CD4-positive, alpha-beta T cell treated with Interleukin-17A for 4 hours (primary cell): ENCODE data around the gene SPTBN5.

Source experiments
- DNase-seq: peaks from one replicate; pipeline ENCODE4 v3.0.0-alpha.2; 2020; ENCODE audit warnings: mixed read lengths

Gene SPTBN5

DNA sequence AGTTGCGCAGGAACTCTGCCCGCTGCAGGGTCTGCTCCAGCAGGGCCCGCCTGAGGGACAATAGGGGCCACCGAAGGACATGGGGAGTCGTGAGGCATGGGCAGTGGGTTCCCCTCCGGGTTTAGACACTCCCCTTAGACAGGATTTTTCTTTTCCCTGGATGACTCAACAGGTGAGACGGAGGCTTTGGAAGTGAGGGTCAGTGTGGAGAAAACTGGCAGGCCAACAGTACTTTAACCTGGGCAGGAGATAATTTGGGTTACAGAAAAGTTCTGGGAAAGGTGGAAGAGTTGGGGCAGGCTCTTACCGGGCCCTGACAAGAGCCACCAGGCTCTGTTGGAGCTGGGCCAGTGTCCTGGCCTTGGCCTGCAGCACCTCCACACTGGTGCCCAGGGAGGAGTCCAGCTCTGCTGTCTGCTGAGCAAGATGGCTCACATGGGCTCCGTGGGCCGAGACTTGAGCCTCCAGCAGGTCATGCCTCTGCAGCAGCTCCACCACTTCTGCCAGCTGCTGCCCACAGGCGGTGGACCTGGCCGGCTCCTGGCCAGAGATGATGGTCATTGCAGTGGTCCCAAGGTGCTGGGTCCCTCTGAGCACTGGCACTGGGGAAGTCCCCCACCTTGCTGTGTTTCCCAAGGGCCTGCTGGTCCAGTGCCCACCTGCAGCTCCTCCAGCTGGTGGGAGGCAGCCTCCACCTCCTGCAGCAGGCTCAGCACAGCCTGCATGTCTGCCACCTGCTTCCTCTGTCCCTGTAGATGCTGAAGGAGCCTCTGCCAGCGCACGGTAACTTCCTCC is 11.0 kb downstream of the SPTBN5 start:
- DNase-seq = no peak

DNA sequence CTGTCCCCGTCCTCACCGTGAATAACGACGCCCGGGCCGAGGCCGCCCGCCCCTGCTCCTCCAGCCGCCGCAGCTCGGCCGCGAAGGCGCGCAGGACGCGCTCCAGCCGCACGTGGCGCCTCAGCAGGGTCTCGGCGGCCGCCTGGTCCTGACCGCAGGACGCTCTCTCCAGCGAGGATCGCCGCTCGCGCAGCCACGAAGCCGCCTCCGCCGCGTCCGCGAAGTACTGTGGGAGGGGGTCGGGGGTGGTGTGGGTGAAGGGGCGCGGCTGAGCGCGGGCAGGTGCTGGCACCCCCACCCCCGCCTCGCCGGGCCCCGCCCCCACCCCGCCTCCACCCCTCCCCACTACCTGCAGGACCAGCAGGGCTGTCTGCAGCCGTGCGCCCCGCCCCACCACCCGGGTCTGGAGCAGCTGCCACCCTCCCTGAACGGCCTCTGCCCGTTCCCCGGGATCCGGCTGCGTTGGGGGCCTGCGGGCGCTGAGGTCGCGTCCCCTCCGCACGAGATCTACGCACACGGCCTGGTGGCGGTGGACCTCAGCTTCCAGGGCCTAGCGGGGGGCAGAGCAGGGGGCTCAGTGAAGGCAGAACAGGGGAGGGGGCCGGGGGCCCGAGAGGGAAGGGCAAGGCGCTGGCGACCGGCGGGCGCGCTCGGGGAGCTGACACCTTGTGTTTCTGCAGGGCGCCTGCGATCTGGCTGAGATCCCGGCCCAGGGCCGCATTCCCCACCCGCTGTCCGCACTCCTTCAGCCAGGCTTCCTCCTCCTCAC is 11.7 kb downstream of the SPTBN5 start:
- DNase-seq = peak; percentile 37

DNA sequence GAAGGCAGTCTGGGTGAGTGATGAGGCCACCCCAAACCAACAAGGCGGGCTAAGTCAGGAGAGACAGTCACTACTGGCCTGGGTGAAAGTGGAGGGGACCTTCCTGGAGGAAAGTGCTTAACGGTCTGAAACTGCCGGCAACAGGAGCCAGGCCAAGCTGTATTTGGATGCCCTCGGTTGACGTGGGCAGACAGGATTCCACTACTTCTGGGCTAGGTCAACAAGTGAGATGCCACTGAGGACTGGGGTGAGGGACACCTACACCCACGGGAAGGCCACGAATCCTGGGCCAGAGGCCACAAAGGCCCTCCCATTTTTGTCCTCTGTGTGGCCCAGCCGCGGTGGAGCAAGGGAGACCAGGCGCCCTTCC is 12.3 kb downstream of the SPTBN5 start:
- DNase-seq = no peak

DNA sequence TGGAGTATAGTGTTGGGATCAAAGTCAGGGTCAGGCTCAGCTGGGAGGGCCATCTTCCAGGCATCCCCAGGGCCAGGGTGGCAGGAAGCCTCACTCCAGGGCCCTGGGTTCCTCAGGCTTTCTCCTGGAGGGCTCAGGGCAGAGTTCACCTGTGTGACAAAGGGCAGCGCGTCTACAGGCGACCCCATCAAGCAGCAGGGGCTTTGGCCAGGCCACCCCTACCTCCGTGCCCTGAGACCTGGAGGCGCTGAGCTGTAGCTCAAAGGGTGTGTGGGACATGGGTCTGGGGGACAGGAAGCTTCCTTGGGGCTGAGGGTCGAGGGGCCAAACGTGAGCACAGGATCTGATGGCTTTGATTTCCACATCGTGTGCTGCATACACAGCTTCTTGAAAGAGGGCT is 12.8 kb downstream of the SPTBN5 start:
- DNase-seq = no peak

DNA sequence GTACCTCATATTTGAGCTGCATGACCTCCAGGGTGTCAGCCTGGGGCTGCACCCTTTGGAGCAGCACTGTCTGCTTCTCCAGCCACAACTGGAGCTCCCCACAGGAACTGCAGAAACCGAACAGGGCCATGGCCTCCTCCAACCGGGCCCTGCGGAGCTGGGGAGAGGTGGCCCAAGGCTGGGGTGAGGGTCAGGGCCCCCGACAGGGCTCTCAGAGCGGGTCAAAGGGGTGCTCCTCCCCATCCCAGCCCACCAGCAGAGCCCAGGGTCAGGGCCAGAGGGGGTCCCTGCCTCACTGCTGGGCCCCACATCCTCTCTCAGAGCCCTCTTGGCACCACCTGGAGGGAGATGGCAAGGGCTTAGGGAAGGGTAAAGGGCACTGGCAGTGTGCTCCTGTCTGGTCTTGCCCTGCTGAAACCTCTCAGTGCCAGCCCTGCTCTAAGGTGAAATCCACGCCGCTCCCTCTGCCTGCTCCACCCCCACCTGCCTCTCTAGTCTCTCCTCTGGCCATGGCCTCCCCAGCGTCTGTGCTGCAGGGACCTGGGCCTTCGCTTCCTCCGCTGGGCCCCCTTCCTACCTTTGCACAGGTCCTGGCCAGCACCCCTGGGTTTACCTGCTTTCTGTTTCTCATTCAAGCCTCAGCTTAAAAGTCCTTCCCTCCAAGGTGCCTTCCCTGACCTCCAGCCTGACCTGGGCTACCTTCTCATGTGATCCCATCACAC is 13.5 kb downstream of the SPTBN5 start:
- no peak for DNase-seq

DNA sequence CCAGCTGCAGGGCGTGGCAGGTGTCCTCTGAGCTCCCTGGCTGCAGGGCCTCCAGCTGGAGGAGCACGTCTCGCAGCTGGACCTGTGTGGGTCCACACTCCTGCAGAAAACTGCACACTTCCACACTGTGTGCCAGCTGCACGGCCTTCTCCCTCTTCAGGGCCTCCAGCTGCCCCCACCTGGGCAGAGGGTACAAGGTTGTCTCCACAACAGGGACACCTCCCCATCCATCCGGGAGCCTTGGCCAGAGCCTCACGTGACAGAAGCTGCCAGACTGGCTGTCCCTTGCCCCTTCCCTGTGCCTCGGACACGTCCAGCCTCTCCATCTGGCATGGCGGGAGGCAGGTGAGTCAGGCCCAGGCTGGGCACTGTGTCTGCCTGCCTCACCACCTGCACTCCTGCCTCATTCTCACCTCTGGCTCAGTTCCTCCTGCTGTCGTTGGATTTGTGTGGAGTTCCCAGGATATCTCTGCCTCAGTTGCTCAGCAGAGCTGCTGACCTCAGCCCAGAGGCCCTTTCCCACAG is 14.5 kb downstream of the SPTBN5 start:
- no peak for DNase-seq

DNA sequence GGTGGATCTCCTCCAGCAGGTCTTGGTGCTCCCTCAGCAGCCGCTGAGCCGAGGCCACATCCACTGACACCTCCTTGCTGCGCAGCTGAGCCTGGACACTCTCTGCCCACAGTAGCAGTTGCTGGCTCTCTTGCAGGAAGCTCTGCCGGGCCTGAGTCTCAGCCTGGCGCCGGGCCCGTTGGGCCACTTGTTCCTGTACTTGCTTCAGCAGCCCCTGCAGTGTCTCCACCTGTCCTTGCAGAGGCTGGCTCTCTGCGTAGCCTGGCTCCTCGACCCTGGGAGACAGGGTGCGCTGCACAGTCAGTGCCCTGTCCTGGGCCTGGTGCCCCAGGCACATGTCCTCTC is 15.5 kb downstream of the SPTBN5 start:
- DNase-seq = no peak

DNA sequence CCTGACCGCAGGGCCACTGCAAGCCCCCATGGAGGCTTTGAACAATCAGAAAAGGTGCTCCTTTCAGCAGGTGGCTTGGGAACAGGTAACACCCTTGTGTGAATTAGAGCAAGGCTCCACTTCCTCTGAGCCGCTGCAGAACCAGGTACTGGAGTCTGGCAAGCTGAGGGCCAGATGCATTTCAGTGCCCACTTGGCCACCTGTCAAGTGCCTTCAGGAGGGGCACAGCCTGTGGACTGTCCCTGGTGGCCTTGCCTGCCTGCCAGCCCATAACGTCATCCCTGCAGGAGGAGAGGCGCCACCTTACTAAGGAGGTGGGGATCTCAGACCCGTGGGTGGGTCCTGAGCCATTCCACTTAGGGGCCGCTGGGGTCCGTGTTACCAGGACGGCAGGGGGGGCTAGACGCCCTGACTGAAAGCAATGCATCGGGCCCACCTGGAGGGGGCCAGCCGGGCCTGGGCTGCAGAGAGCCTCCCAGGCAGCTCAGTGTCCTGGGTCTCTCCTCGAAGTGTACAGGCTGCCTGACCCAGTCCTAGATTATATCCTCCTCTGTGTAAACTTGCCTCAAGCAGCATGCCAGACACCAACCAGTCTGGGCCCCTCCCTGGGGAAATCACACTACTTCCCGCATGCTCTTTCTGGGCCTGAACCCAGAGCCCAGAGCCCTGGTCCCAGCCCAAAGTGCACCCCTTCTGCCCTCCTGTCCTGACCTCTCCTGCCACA is 16.1 kb downstream of the SPTBN5 start:
- DNase-seq = no peak

DNA sequence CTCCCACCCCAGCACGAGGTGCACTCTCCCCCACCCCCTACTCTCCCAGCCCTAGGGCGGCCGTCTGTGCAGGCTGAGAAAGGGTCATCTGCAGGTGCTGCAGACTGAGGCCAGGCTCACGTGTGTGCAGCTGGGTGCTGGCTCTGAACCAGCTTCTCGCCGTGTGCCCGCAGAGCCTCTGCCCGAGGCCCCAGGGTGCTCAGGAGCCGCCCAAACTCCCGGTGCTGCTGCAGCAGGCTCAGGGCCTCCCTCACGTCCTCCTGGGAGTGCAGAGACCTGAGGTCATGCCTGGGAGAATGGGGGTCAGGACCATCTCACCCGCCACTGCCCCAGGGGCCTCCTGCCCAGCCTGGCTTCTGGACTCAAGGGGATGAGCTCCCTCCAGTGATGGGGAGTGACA is 17.2 kb downstream of the SPTBN5 start:
- no peak for DNase-seq

DNA sequence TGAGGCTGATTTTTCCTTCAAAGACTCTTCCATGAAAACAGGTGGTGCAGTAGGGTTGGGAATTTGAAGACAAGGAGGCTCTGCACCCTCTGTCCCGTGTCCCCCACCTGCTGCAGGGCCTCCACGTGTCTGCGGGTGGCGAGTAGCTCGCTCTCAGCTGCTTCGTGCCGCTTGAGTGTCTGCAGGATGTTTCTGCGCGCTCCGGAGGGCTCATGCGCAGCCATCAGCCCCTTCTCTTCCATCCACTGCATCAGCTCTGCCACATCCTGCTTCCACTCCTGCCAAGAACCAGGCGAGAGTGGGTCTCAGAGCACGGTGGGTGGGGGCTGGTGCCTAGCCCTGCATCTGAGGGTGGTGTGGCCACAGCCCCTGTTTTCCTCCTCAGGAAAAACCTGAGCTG is 17.8 kb downstream of the SPTBN5 start:
- DNase-seq = no peak

DNA sequence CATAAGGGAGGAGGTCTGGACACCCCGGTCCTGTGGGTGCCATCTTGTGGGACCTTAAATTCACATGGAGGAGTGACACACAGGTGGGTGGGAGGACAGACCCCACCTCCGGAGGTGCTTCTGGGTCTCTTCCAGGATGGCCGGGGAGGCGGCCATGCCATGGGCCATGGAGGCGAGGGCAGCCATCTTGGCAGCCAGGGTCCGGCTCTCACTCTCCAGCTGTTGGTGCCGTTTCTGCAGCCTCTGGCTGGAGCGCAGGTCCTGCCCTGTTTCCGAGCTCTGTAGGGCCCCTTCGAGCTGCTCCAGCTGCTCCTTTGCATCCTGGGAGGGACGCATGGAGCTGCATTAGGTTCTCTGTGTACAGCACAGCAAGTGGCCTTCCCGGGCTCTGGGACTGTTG is 19.1 kb downstream of the SPTBN5 start:
- DNase-seq = no peak

DNA sequence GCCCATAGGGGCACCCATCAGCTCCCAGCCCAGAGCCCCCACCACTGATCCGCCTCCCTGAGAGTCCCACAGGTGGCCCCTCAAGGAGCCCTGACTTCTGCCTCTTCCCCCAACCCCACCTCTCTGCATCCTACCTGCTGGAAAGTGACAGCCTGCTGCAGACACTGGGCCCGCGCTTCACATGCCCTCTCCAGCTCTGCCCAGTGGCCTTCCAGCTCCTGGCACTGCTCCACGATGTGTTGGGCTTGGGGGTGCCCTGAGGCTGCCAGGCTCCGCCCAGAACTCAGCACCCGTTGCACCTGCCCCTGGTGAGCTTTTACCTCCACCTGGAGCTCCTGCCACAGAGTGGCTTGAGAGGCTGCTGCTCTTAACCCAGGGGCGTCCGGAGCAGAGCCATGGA is 20.1 kb downstream of the SPTBN5 start:
- DNase-seq = no peak

DNA sequence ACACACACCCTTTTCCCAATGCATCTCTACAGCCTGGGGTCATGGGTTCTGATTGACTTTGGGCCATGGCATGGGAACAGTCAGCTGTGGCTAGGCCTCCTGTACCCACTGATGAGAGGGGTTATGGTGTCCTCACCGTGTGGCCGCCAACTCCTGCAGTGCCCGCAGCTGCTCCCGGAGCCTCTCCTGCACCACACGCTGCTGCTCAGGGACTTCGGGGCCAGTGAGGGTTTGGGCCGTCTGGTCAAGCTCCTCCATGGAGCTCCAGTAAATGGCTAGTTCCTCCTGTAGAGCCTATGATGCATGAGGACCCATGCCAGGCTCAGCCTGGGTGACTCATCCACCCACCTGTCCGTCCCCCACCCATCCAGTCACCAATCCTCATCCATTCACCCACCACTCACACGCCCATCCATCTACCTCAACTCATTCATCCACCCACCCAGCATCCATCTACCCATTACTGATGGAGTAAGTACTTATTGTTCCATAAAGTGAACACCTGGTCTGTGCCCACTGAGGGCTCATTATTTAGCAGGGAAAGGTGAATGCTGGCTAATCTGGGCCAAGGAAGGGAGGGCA is 21.6 kb downstream of the SPTBN5 start:
- DNase-seq = no peak

DNA sequence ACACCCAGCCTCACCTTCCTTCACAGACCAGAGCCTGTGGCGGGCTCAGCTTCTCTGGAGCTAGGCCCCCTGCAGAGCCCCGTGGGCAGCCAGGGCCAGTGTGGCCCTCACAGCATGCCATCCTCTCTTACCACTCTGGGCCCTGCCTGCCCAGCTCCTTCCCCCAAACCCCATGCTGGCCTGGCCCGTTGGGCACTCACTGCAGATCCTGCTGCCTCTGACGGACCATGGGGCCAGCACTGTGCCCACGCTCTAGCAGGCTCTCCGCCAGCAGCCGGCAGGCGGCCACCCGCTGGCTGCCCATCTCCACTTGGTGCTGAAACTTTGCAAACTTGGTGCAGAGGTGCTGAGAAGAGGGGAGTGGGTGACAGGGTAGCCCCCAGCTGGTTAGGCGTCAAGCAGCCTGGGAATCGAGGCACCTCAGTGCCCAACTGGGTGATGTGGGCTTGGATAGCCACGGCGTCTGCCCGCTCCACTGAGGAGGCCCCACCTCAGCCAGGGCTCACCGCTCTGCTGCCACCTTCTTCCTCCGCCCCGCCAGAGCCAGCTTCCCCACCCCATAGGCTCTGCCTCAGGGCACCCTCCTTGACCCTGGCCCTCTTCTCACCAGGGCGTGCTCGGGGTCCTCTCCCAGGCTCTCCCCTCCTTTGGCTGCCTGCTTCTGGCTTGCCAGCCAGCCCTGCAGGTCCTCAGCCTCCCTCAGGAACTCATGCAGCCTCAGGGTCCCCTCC is 22.5 kb downstream of the SPTBN5 start:
- DNase-seq = no peak

DNA sequence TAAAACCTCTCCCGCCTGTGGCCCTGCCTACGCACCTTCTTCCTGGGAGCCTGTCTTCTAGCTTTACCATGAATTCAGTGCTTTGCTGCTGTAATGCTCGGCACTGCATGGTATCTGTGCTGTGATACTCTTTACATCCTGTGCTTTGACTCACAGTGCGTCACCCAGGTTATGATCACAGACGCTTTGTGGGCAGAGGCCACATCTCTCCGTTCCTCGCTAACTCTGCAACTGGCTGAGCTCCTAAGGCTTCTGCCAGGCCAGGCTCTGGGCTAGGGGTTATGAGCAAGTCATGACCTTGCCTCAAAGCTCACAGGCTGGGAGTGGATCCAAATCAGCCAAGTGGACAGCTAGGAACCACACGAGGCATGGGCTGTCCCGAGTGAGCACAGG is 23.2 kb downstream of the SPTBN5 start:
- DNase-seq = peak; percentile 66

DNA sequence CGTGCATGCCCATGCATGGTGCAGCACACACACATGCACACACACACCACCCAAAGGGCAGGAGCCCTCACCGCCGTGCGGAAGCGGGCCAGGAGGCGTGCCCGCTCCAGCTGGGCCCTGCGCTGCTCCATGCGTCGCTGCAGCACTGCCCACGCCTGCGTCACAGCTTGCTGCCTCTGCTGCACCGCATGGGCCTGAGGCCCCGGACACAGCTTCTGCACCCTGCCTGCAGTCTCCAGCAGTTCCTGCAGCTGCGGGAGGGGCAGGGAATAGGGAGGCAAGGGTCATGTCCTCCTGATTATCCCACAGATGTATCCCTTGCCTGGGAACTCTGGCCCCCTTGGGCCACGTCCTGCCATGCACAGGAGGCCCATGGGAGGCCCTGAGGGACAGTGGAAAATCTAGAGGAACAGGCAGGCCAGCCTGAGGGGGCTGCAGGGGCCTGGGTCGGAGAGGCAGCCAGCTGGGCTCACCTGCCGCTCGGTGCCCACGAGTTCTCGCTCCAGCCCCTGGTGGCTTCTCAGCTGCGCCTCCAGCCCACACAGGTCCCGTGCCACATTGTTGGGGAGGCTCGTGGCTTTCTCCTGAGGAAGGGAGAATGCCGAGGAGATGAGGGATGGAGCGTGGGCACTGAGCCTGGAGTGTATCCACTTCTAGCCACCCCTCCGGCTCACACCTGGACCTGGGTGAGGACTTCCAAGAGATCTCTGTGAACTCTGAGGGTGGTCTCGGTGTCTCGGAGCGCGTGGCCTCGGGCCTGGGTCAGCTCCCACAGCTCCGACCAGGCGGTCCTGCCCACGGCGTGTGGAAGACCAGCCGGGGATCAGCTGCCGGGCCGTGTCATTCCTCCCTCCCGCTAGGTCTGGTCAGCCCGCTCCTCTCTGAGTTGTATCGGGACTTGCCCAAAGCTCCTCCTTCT is 23.8 kb downstream of the SPTBN5 start:
- DNase-seq = no peak

DNA sequence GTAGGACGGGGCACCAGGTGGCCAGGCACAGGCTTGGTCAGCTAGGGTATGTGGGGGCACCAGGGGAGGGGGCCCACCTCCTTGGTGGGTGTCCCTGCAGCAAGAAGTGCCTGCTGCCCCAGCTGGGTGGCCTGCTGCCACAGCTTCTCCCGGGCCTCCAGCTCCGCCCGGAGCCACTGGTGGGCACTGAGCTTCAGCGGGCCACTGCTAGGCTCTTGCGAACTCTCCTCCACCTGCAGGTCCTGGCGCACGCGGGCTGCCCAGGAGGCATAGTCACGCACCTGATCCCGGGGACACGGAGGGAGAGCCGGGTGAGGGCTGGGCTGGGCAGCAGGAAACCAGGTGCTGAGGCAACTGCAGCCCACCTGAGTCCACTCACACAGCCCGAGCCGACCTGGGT is 25.5 kb downstream of the SPTBN5 start:
- DNase-seq = no peak

DNA sequence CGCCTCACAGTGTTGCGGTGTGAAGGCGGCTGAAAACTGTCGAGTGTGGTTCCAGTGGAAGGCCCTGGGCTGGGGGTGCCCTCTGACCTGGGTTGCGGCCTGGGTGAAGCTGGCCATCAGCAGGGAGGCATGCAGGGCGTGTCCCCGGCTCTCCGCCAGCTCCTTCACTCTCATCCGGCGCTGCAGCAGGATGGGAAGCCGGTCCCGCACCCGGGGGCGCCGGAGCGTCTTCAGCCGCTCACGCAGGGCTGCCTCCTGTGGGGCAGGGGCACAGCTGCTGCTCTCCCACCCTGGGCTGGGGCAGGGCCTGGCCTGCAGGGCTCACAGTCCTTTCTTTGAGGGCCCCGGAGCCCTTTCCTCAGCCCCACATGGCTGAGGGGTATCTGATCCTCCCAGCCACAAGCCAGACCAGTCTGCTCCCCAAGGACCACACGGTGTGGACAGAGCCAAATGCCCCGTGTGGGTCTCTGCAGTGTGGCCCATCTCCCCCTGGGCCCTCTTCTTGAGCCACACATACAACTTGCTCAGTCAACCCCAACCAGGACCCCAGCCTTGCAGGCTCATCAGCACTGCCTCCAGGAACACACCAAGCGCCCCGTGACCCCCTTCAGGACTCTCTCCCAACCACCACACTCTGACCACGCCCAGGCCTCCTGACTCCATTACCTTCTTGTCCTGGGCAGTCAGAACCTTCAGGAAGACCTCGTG is 26.8 kb downstream of the SPTBN5 start:
- DNase-seq = no peak

DNA sequence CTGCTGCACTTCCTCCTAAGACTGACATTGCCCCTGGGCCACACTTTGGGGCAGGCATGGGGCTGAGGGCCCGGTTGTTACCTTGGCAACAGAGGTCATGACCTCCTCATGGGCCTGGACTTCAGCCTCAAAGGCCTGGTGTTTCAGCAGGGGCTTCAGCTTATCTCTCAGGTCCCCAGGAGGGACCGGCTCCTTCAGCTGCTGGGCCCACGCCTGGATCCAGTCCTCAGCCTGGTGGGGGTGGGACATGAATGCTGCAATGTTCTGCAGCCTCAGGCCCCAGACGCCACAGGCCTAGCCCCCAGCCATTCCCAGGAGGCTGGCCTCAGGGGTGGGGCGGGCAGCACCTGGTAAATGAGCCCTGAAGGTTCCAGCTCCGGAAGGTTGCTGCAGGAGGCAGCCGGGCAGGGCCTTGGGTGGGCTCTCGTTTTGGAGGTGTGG is 27.6 kb downstream of the SPTBN5 start:
- DNase-seq = no peak

DNA sequence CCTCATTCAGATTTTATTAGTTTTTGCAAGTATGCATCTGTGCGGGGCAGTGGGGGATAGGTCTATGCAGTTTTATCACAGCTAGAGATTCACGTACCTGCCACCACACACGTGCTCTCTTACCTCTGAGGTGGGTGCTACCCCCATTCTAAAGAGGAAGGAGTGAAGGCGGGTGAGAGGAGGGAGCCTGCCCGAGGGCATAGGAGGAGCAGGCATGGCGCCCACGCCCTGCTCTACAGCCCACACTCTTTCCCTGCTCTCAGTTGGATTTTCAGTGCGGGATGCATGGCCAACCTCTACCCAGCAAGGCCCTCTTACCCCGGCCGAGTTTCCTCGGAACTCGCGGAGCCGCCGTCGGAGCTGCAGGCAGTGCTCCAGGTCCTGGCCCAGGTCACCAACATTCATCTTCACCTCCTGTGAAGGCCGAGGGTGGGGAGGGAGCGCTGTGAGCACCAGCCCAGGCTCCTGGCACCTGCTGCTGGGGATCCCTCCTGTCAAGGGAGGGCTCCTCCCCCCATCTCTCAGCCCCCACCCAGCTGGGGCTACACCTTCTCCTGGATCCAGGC is 28.3 kb downstream of the SPTBN5 start:
- no peak for DNase-seq
